Lower leg skin (tissue), 3 donors: Measurements from ENCODE around the gene MYO19.

Experiments
- POLR2A ChIP-seq, 2 donors: fragments of 450-650 bp; IDR thresholded peaks; one replicate each; pipeline ENCODE4 v1.6.1; 2016 to 2017; ENCODE audit warnings: antibody characterized with exemption in 2 of 2, mild to moderate bottlenecking in 1 of 2, moderate library complexity in 1 of 2
- TF ChIP-seq, protein P1 (sequence below), 3 donors: fragments of 450-650 bp; IDR thresholded peaks; one replicate each; pipeline ENCODE4 v1.5.1; 2016; ENCODE audit warnings: antibody characterized with exemption in 3 of 3, mild to moderate bottlenecking in 3 of 3, moderate library complexity in 2 of 3

DNA sequence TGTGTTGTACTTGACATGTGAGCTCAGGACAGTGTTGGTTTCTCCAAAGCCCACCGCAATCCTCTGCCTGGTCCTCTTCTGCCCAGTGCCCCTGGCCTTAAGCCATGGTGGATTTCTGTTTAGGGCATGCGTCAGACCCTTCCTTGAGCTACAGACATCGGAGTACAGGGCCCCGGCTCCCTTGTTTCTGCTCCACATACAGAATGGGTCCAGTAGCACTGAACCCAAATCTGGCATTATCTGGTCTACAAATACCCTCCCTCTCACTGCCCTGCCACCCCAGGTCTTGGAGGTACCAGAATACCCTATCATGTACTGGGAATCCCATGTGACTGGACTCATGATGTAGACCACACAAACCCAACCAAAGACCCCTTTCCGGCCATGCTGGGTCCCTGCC, 75.6 kb downstream of the MYO19 start:
- TF ChIP-seq, protein P1, sequence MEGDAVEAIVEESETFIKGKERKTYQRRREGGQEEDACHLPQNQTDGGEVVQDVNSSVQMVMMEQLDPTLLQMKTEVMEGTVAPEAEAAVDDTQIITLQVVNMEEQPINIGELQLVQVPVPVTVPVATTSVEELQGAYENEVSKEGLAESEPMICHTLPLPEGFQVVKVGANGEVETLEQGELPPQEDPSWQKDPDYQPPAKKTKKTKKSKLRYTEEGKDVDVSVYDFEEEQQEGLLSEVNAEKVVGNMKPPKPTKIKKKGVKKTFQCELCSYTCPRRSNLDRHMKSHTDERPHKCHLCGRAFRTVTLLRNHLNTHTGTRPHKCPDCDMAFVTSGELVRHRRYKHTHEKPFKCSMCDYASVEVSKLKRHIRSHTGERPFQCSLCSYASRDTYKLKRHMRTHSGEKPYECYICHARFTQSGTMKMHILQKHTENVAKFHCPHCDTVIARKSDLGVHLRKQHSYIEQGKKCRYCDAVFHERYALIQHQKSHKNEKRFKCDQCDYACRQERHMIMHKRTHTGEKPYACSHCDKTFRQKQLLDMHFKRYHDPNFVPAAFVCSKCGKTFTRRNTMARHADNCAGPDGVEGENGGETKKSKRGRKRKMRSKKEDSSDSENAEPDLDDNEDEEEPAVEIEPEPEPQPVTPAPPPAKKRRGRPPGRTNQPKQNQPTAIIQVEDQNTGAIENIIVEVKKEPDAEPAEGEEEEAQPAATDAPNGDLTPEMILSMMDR (IDR thresholded peaks at IDR 0.05), result no peak
- no peak for TF ChIP-seq POLR2A (IDR thresholded peaks at IDR 0.05)
